Progenitor cell of endocrine pancreas (in vitro differentiated cells): ENCODE measurements around the gene CADM1. TPM values are rescaled to one million over a fixed set of nuclear protein-coding genes. Genes with fewer than 3 reads are reported as not detected.

Experiments used
- DNase-seq: peaks from one replicate; pipeline ENCODE4 v3.0.0; 2021; ENCODE audit warnings: low spot score; ENCODE audit not compliant: unreplicated experiment
- H3K27ac Mint-ChIP-seq: 2 replicates; pipeline ENCODE4 v1.8.0; 2021; ENCODE audit warnings: mild to moderate bottlenecking, moderate library complexity, mixed read lengths
- H3K27me3 Mint-ChIP-seq: 2 replicates; pipeline ENCODE4 v1.8.0; 2021; ENCODE audit warnings: mixed read lengths
- H3K36me3 Mint-ChIP-seq: 2 replicates; pipeline ENCODE4 v1.8.0; 2022; ENCODE audit warnings: mixed read lengths; ENCODE audit not compliant: insufficient read depth
- H3K4me1 Mint-ChIP-seq: 2 replicates; pipeline ENCODE4 v1.8.0; 2021; ENCODE audit warnings: low read depth, mixed read lengths
- H3K4me3 Mint-ChIP-seq: 2 replicates; pipeline ENCODE4 v1.8.0; 2021; ENCODE audit warnings: low read depth, mild to moderate bottlenecking, moderate library complexity, mixed read lengths
- H3K9me3 Mint-ChIP-seq: 2 replicates; pipeline ENCODE4 v1.8.0; 2021; ENCODE audit warnings: low read depth, mixed read lengths
- total RNA-seq: library from RNA; stranded (reverse); gene quantifications from 2 replicates; pipeline ENCODE4 v1.2.1, GENCODE V29; 2021
- TF ChIP-seq, protein P1 (sequence below): fragments of 200-600 bp; sonication (generic); IDR thresholded peaks from one replicate; pipeline ENCODE4 v1.5.0; 2021; ENCODE audit warnings: antibody characterized with exemption, mild to moderate bottlenecking; ENCODE audit not compliant: unreplicated experiment

Gene CADM1
- total RNA-seq, 1 donor from 2014 or later = 147 TPM

DNA sequence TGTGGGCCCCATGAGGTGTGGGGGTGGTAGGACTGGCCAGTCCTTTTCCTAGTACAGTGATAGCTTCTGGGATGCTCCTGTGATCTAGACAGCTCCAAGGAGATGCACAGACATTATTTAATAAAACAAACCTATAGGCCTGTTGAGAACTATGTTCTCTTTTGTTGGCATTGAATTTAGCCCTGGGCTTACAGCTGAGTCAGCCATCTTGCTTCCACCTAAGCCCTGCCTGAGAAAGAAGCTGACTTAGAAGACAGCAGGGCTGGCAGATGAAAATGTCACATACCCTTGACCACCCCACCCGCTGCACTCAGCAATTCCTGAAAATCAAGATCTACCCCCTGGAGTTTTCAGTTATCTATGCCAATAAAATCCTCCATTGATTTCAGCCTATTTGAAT lies 353.2 kb downstream of the CADM1 start:
- Mint-ChIP-seq H3K9me3 (no peaks in the 10 kb centered on the region), H3K27ac (no peak overlapping the region), H3K4me1 (peaks cover 4% of the 10 kb centered on the region), H3K27me3 (peaks cover 2% of the 10 kb centered on the region), H3K4me3 (no peak overlapping the region), H3K36me3 (no peaks in the 10 kb centered on the region)
- no peak for DNase-seq
- TF ChIP-seq, protein P1, sequence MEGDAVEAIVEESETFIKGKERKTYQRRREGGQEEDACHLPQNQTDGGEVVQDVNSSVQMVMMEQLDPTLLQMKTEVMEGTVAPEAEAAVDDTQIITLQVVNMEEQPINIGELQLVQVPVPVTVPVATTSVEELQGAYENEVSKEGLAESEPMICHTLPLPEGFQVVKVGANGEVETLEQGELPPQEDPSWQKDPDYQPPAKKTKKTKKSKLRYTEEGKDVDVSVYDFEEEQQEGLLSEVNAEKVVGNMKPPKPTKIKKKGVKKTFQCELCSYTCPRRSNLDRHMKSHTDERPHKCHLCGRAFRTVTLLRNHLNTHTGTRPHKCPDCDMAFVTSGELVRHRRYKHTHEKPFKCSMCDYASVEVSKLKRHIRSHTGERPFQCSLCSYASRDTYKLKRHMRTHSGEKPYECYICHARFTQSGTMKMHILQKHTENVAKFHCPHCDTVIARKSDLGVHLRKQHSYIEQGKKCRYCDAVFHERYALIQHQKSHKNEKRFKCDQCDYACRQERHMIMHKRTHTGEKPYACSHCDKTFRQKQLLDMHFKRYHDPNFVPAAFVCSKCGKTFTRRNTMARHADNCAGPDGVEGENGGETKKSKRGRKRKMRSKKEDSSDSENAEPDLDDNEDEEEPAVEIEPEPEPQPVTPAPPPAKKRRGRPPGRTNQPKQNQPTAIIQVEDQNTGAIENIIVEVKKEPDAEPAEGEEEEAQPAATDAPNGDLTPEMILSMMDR = no peak

DNA sequence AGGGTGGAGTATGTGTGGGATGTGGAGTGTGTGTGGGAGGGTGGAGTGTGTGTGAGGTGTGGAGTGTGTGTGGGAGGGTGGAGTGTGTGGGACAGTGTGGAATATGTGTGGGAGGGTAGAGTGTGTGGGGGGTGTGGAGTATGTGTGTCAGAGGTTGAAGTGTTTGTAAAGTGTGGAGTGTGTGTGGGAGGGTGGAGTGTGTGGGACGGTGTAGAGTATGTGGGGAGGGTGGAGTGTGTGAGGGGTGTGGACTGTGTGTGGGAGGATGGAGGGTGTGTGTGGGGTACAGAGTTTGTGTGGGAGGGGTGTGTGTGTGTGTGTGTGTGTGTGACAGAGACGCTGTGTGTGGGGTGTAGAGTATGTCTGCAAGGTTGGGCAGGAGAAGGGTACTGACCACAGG lies 355.5 kb downstream of the CADM1 start:
- Mint-ChIP-seq H3K36me3 (no peaks in the 10 kb centered on the region), H3K4me1 (no peaks in the 10 kb centered on the region), H3K9me3 (no peaks in the 10 kb centered on the region), H3K27me3 (peaks cover 6% of the 10 kb centered on the region), H3K4me3 (no peak overlapping the region), H3K27ac (no peak overlapping the region)
- TF ChIP-seq, protein P1 = no peak
- no peak for DNase-seq

DNA sequence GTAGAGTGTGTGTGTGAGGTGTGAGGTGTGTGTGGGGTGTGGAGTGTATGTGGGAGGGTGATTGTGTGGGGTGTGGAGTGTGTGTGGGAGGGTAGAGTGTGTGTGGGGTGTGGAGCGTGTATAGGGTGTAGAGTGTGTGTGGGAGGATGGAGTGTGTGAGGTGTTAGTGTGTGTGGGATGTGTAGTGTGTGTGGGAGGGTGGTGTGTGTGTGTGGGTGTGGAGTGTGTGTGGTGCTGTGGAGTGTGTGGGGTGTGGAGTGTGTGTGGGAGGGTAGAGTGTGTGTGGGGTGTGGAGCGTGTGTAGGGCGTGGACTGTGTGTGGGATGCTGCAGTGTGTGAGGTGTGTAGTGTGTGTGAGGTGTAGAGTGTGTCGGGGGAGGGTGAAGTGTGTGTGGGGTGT lies 356.1 kb downstream of the CADM1 start:
- Mint-ChIP-seq H3K9me3 (no peaks in the 10 kb centered on the region), H3K27me3 (peaks cover 9% of the 10 kb centered on the region), H3K4me3 (no peak overlapping the region), H3K27ac (no peak overlapping the region), H3K4me1 (no peaks in the 10 kb centered on the region), H3K36me3 (no peaks in the 10 kb centered on the region)
- no peak for DNase-seq
- TF ChIP-seq, protein P1 = no peak

DNA sequence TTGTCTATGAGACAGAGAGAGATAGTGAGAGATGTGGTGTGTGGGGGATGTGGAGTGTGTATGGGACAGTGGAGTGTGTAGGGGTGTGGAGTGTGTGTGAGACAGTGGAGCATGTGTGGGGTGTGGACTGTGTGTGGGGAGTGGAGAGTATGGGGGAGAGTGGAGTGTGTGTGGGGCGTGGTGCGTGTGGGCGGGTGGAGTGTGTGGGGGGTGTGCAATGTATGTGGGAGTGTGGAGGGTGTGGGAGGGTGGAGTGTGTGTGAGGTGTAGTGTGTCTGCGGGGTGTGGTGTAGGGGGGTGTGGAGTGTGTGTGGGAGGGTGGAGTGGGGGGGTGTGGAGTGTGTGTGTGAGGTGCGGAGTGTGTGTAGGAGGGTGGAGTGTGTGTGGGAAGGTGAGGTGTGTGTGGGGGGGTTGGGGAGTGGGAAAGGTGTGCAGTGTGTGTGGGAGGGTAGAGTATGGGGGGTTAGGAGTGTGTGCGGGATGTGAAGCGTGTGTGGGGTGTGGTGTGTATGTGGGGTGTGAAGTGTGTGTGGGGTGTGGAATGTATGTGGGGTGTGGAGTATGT lies 356.9 kb downstream of the CADM1 start:
- TF ChIP-seq, protein P1 = no peak
- Mint-ChIP-seq H3K27me3 (peaks cover 9% of the 10 kb centered on the region), H3K36me3 (no peaks in the 10 kb centered on the region), H3K4me3 (no peak overlapping the region), H3K4me1 (no peaks in the 10 kb centered on the region), H3K27ac (no peak overlapping the region), H3K9me3 (no peaks in the 10 kb centered on the region)
- no peak for DNase-seq

DNA sequence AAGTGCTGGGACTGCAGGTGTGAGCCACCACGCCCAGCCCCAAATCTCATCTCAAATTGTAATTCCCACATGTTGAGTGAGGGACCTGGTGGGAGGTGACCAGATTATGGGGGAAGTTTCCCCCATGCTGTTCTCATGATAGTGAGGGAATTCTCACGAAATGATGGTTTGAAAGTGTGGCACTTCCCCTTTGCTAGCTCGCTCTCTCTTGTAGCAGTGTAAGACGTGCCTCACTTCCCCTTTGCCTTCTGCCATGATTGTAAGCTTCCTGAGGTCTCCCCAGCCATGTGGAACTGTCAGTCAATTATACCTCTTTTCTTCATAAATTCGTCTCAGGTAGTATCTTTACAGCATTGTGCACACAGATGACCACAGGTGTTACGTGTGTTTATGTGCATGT lies 357.8 kb downstream of the CADM1 start:
- H3K27ac Mint-ChIP-seq = no peak overlapping the region
- H3K4me1 Mint-ChIP-seq = no peaks in the 10 kb centered on the region

More for the DNA sequence above, 357.8 kb downstream of the CADM1 start:
- Mint-ChIP-seq H3K27me3 (peaks cover 13% of the 10 kb centered on the region), H3K36me3 (no peaks in the 10 kb centered on the region), H3K9me3 (no peaks in the 10 kb centered on the region), H3K4me3 (no peak overlapping the region)
- TF ChIP-seq, protein P1 = no peak
- DNase-seq = no peak
